Activated naive CD4-positive, alpha-beta T cell treated with anti-CD3 and anti-CD28 coated beads, Interleukin-2, amount 50 U/mL, for 24 hours (primary cell): ENCODE data around the gene TRIM32.

Source experiments
- H3K27ac Mint-ChIP-seq: one replicate; pipeline ENCODE4 v1.8.0; 2021; ENCODE audit warnings: mild to moderate bottlenecking, mixed read lengths
- H3K27me3 Mint-ChIP-seq: one replicate; pipeline ENCODE4 v1.8.0; 2021; ENCODE audit warnings: mixed read lengths
- H3K36me3 Mint-ChIP-seq: one replicate; pipeline ENCODE4 v1.8.0; 2021; ENCODE audit warnings: mixed read lengths
- H3K4me1 Mint-ChIP-seq: one replicate; pipeline ENCODE4 v1.8.0; 2021; ENCODE audit warnings: mixed read lengths
- H3K4me3 Mint-ChIP-seq: one replicate; pipeline ENCODE4 v1.8.0; 2021; ENCODE audit warnings: mild to moderate bottlenecking, mixed read lengths
- H3K9me3 Mint-ChIP-seq: one replicate; pipeline ENCODE4 v1.8.0; 2021; ENCODE audit warnings: mixed read lengths

TRIM32 gene

DNA sequence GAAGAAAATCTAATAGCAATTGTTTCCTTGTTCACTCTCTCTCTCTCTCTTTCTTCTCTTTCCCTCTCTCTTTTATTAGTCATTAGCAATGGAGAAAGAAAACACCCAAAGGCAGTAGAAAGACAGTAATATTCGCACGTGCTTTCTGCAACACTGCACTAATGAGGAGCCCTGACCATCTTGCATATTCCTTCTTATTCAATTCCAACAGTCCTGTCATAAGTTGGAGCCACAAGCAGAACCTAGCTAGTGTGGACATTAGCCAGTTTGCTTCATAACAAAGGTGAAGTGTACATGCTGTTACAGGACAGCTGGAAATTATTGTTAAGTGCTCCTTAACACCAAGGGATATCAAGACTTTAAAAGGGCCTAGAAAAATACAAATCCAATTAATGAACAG, 63.4 kb downstream of the TRIM32 start:
- Mint-ChIP-seq H3K36me3 (no peaks in the 10 kb centered on the region), H3K4me3 (no peak overlapping the region), H3K4me1 (no peaks in the 10 kb centered on the region), H3K27ac (no peak overlapping the region), H3K9me3 (peaks cover 2% of the 10 kb centered on the region), H3K27me3 (peaks cover 7% of the 10 kb centered on the region)
